Aorta (tissue), 5 donors: Measurements from ENCODE around the gene ELFN1. TPM values are rescaled to one million over a fixed set of nuclear protein-coding genes. Genes with fewer than 3 reads are reported as not detected.
A peak's percentile ranks its signal among the peaks of the same experiment; 100 is the strongest.
"Not testable (repeated sequence)": the region's sequence is repeated elsewhere in the genome, so short reads cannot be mapped to it uniquely, and the experiment has no call there.

Experiments used
- ATAC-seq: fragments of 200-7000 bp; cut with Tn5 transposase; one replicate; pipeline ENCODE4 v1.9.1; 2022; ENCODE audit warnings: moderate library complexity; ENCODE audit not compliant: low FRiP score
- DNase-seq, 2 donors: peaks; one replicate each; pipeline ENCODE4 v3.0.0-alpha.2; 2020
- H3K27ac ChIP-seq, 2 donors: one replicate each; pipeline ENCODE4 v1.5.1; 2013; ENCODE audit warnings: low read length in 2 of 2, mild to moderate bottlenecking in 2 of 2, moderate library complexity in 2 of 2, control low read depth in 1 of 2, inconsistent platforms in 1 of 2, low read depth in 1 of 2
- H3K27me3 ChIP-seq, 2 donors: one replicate each; pipeline ENCODE4 v1.6.1; 2013; ENCODE audit warnings: control low read depth in 1 of 2, low read length in 1 of 2, mild to moderate bottlenecking in 1 of 2, moderate library complexity in 1 of 2; ENCODE audit not compliant: insufficient read depth in 2 of 2, control insufficient read depth in 1 of 2
- H3K36me3 ChIP-seq, 2 donors: one replicate each; pipeline ENCODE4 v1.6.1; 2013; ENCODE audit warnings: control low read depth in 1 of 2, low read length in 1 of 2, mild to moderate bottlenecking in 1 of 2; ENCODE audit not compliant: insufficient read depth in 2 of 2, control insufficient read depth in 1 of 2
- H3K4me1 ChIP-seq, 2 donors: one replicate each; pipeline ENCODE4 v1.6.1; 2013; ENCODE audit warnings: low read length in 2 of 2, control low read depth in 1 of 2, mild to moderate bottlenecking in 1 of 2, moderate library complexity in 1 of 2; ENCODE audit not compliant: insufficient read depth in 2 of 2, control insufficient read depth in 1 of 2
- H3K4me3 ChIP-seq, 2 donors: one replicate each; pipeline ENCODE4 v1.5.1; 2013; ENCODE audit warnings: low read length in 2 of 2, control low read depth in 1 of 2, mild to moderate bottlenecking in 1 of 2
- H3K9me3 ChIP-seq: one replicate; pipeline ENCODE4 v1.6.1; 2013; ENCODE audit warnings: mild to moderate bottlenecking, low read length; ENCODE audit not compliant: control insufficient read depth
- WGBS, 2 donors: extraction: QIAGEN DNeasy Blood & Tissue Kit; methylation state at CpG; one replicate each; pipeline ENCODE4 v1.1.7; 2013; 5-methylcytosine and 5-hydroxymethylcytosine counted together
- intact Hi-C, 2 donors: fragments of 100-400 bp; cut with DNase I; formaldehyde crosslinking; loops; one replicate each; pipeline versions ENCODE4 v1.14.2 to v1.15.0; 2022
- polyA plus RNA-seq, 2 donors: library from polyadenylated mRNA; stranded (reverse); fragments of 200-250 nt; gene quantifications; one replicate each; pipeline ENCODE4 v1.2.3, GENCODE V29; 2013
- total RNA-seq, 2 donors: library from RNA; stranded (reverse); fragmentation: NEBNext Ultra II Directional; extraction: Animal tissue kit (Norgen Biotek cat#: 25700); gene quantifications; one replicate each; pipeline ENCODE4 v1.2.1, GENCODE V29; 2021
- donor health status: healthy with polysubstance abuse.
- donor health status: Bipolar disorder and iron deficiency.
- donor health status: DM: no; HTN: no; CAD: no.
- donor health status: DM: no; HTN: no; CAD: no.
- donor health status: DM: yes; HTN: yes; CAD: no.

Gene ELFN1
- total and polyA plus RNA-seq, 4 donors: 0.13 to 4.8 (median 1.2) TPM; not detected in 1

- Histone ChIP-seq H3K27me3 (no peaks in the 10 kb centered on the region), H3K4me3 (no peak overlapping the region), H3K9me3 (no peaks in the 10 kb centered on the region), H3K36me3 (no peaks in the 10 kb centered on the region), H3K4me1 (no peaks in the 10 kb centered on the region), H3K27ac (no peak overlapping the region)
- intact Hi-C loops: no loop called here
- WGBS, 2 donors: 63 to 69% methylated on average over 13 of the region's 13 CpGs
- ATAC-seq (no peak), DNase-seq (peak in 1 of 2 donors; percentile 40)
Measured at GRCh38 chr7:1761097-1761496, 91.0 kb downstream of the ELFN1 start.

GRCh38 chr7:1761774-1762173, 91.7 kb downstream of the ELFN1 start:
- H3K36me3 ChIP-seq: no peaks in the 10 kb centered on the region
- no peaks in the 10 kb centered on the region for H3K4me1 ChIP-seq
- no peak overlapping the region for H3K27ac ChIP-seq
- WGBS, 2 donors: 85 to 86% methylated on average over 11 of the region's 11 CpGs
- H3K4me3 ChIP-seq: no peak overlapping the region
- ATAC-seq (no peak), DNase-seq (peak in 1 of 2 donors; percentile 39)
- no peaks in the 10 kb centered on the region for H3K27me3 ChIP-seq
- no peaks in the 10 kb centered on the region for H3K9me3 ChIP-seq
- intact Hi-C loops: no loop called here

- Histone ChIP-seq H3K36me3 (no peaks in the 10 kb centered on the region), H3K9me3 (no peaks in the 10 kb centered on the region), H3K27me3 (no peaks in the 10 kb centered on the region), H3K4me3 (no peak overlapping the region), H3K27ac (no peak overlapping the region), H3K4me1 (no peaks in the 10 kb centered on the region)
- DNase-seq: peak in 1 of 2 donors; percentile 39
- ATAC-seq: no peak
- intact Hi-C loops: no loop called here
- WGBS, 2 donors: 93 to 94% methylated on average over 30 of the region's 30 CpGs
Measured at GRCh38 chr7:1762238-1762945, 92.3 kb downstream of the ELFN1 start.

- no peak for DNase-seq
- no peaks in the 10 kb centered on the region for H3K27me3 ChIP-seq
- H3K4me3 ChIP-seq: no peak overlapping the region
- no peak for ATAC-seq
- H3K27ac ChIP-seq: no peak overlapping the region
- intact Hi-C loops: no loop called here
- H3K9me3 ChIP-seq: no peaks in the 10 kb centered on the region
- no peaks in the 10 kb centered on the region for H3K4me1 ChIP-seq
- H3K36me3 ChIP-seq: no peaks in the 10 kb centered on the region
- 93 to 96% methylated on average over 13 of the region's 13 CpGs for WGBS, 2 donors
Measured at GRCh38 chr7:1763033-1763432, 93.0 kb downstream of the ELFN1 start.

- H3K27me3 ChIP-seq, H3K27ac ChIP-seq, H3K36me3 ChIP-seq, H3K4me1 ChIP-seq, H3K9me3 ChIP-seq, ATAC-seq, H3K4me3 ChIP-seq, intact Hi-C loops: not testable (repeated sequence)
- WGBS, 2 donors: 98 to 99% methylated on average over 8 to 12 of the region's 15 CpGs
- peak in 1 of 2 donors; percentile 30 for DNase-seq
Measured at GRCh38 chr7:1763911-1764310, 93.8 kb downstream of the ELFN1 start.

- intact Hi-C loops: no loop called here
- H3K4me1 ChIP-seq: no peaks in the 10 kb centered on the region
- H3K9me3 ChIP-seq: no peaks in the 10 kb centered on the region
- no peaks in the 10 kb centered on the region for H3K36me3 ChIP-seq
- no peak overlapping the region for H3K4me3 ChIP-seq
- ATAC-seq: no peak
- peak in 1 of 2 donors; percentile 22 for DNase-seq
- H3K27ac ChIP-seq: no peak overlapping the region
- H3K27me3 ChIP-seq: no peaks in the 10 kb centered on the region
- WGBS, 2 donors: 87 to 89% methylated on average over 13 of the region's 13 CpGs
Measured at GRCh38 chr7:1765336-1765735, 95.3 kb downstream of the ELFN1 start.

GRCh38 chr7:1767524-1767923, 97.4 kb downstream of the ELFN1 start:
- no peak for ATAC-seq
- DNase-seq: peak in 1 of 2 donors; percentile 38
- WGBS, 2 donors: 54% methylated on average over 10 of the region's 10 CpGs

GRCh38 chr7:1768832-1769231, 98.8 kb downstream of the ELFN1 start:
- ATAC-seq (no peak), DNase-seq (peak in 1 of 2 donors; percentile 39)
- H3K4me1 ChIP-seq: no peaks in the 10 kb centered on the region
- no peaks in the 10 kb centered on the region for H3K36me3 ChIP-seq
- 88% methylated on average over 7 of the region's 7 CpGs for WGBS, 2 donors
- H3K4me3 ChIP-seq: no peak overlapping the region
- intact Hi-C loops: no loop called here
- no peaks in the 10 kb centered on the region for H3K27me3 ChIP-seq
- H3K27ac ChIP-seq: no peak overlapping the region
- H3K9me3 ChIP-seq: no peaks in the 10 kb centered on the region

More at GRCh38 chr7:1767524-1767923, 97.4 kb downstream of the ELFN1 start:
- H3K27ac ChIP-seq: no peak overlapping the region
- H3K36me3 ChIP-seq: no peaks in the 10 kb centered on the region
- no peaks in the 10 kb centered on the region for H3K4me1 ChIP-seq
- H3K9me3 ChIP-seq: no peaks in the 10 kb centered on the region
- H3K4me3 ChIP-seq: no peak overlapping the region
- H3K27me3 ChIP-seq: no peaks in the 10 kb centered on the region
- intact Hi-C loops: no loop called here
